Neutrophil (primary cell): ENCODE results near the gene DCC.

ENCODE experiments used
- H3K27ac ChIP-seq: fragments of 200-600 bp; sonication (generic); 2 replicates; pipeline ENCODE4 v1.5.1; 2016; ENCODE audit warnings: mild to moderate bottlenecking, moderate library complexity
- H3K27me3 ChIP-seq: fragments of 200-600 bp; sonication (generic); 2 replicates; pipeline ENCODE4 v1.6.0; 2016; ENCODE audit warnings: mild to moderate bottlenecking
- H3K36me3 ChIP-seq: fragments of 200-600 bp; sonication (generic); 2 replicates; pipeline ENCODE4 v1.5.1; 2017
- H3K4me1 ChIP-seq, 2 experiments: fragments of 200-600 bp in 1 of 2; sonication (generic) in 1 of 2; 1 replicate in 1 of 2; 2 replicates in 1 of 2; pipeline versions ENCODE4 v1.5.1 to v1.6.1; 2013 to 2016; ENCODE audit warnings: low read depth in 1 of 2, low read length in 1 of 2, mild to moderate bottlenecking in 1 of 2, moderate library complexity in 1 of 2; ENCODE audit not compliant: control insufficient read depth in 1 of 2, insufficient read depth in 1 of 2
- H3K4me3 ChIP-seq, 2 experiments: fragments of 200-600 bp in 1 of 2; sonication (generic) in 1 of 2; 1 replicate in 1 of 2; 2 replicates in 1 of 2; pipeline ENCODE4 v1.5.1; 2013 to 2016; ENCODE audit warnings: low read depth in 1 of 2, low read length in 1 of 2, mild to moderate bottlenecking in 1 of 2, moderate library complexity in 1 of 2
- H3K9me3 ChIP-seq: fragments of 200-600 bp; sonication (generic); 2 replicates; pipeline ENCODE4 v1.5.1; 2016
- CTCF ChIP-seq: fragments of 200-600 bp; sonication (generic); IDR thresholded peaks from 2 replicates; pipeline ENCODE4 v1.5.1; 2016; ENCODE audit warnings: antibody characterized with exemption

DCC gene

GRCh38 chr18:53486296-53486695 lies 1146.3 kb downstream of the DCC start:
- H3K36me3 ChIP-seq: no peaks in the 10 kb centered on the region
- no peak overlapping the region for H3K27ac ChIP-seq
- H3K27me3 ChIP-seq: no peaks in the 10 kb centered on the region
- H3K9me3 ChIP-seq: no peaks in the 10 kb centered on the region
- TF ChIP-seq CTCF: no peak
- H3K4me3 ChIP-seq: no peak overlapping the region
- H3K4me1 ChIP-seq: no peaks in the 10 kb centered on the region

GRCh38 chr18:53489266-53489665 lies 1149.3 kb downstream of the DCC start:
- H3K4me1 ChIP-seq: no peaks in the 10 kb centered on the region
- TF ChIP-seq CTCF: no peak
- H3K4me3 ChIP-seq: no peak overlapping the region
- H3K36me3 ChIP-seq: no peaks in the 10 kb centered on the region
- H3K27me3 ChIP-seq: no peaks in the 10 kb centered on the region
- no peak overlapping the region for H3K27ac ChIP-seq
- no peaks in the 10 kb centered on the region for H3K9me3 ChIP-seq

GRCh38 chr18:53490019-53490418 lies 1150.0 kb downstream of the DCC start:
- Histone ChIP-seq H3K4me3 (no peak overlapping the region), H3K9me3 (no peaks in the 10 kb centered on the region), H3K27ac (no peak overlapping the region), H3K36me3 (no peaks in the 10 kb centered on the region), H3K27me3 (no peaks in the 10 kb centered on the region), H3K4me1 (no peaks in the 10 kb centered on the region)
- no peak for TF ChIP-seq CTCF

- no peak for TF ChIP-seq CTCF
These were observed 1156.0 kb downstream of the DCC start for GRCh38 chr18:53496028-53496427.

DNA sequence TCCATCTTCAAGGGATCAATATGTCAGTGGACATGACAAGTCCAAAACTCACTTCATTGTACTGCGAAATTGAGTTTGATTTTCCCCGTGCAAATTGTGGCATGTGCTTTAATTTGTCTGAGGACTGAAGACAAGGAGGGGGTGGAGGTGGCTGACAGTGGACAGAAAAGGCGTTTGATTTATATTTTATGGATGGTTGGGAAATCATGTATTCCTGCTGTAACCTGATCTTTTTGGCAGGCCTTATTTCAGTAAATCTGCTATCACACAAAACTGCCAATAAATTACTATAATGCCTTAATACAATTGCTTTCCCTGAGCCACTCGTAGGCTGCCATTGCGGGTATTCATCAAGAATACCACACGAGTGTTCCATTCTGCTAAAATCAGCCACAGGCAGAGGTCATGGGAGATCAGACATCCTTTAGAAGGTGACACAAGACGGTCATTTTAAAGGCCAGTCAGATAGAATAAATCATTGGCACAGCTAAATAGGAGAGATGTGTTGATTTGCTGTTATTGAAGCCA lies 1164.0 kb downstream of the DCC start:
- Histone ChIP-seq H3K4me3 (no peak overlapping the region), H3K36me3 (no peaks in the 10 kb centered on the region), H3K4me1 (no peaks in the 10 kb centered on the region), H3K27me3 (no peaks in the 10 kb centered on the region), H3K9me3 (no peaks in the 10 kb centered on the region), H3K27ac (no peak overlapping the region)
- TF ChIP-seq CTCF: no peak

More at GRCh38 chr18:53496028-53496427, 1156.0 kb downstream of the DCC start:
- H3K4me3 ChIP-seq: no peak overlapping the region
- H3K4me1 ChIP-seq: no peaks in the 10 kb centered on the region
- no peaks in the 10 kb centered on the region for H3K9me3 ChIP-seq
- H3K27ac ChIP-seq: no peak overlapping the region
- H3K27me3 ChIP-seq: no peaks in the 10 kb centered on the region
- no peaks in the 10 kb centered on the region for H3K36me3 ChIP-seq

- Histone ChIP-seq H3K4me1 (no peaks in the 10 kb centered on the region), H3K36me3 (no peaks in the 10 kb centered on the region), H3K4me3 (no peak overlapping the region), H3K27ac (no peak overlapping the region), H3K27me3 (no peaks in the 10 kb centered on the region), H3K9me3 (no peaks in the 10 kb centered on the region)
- TF ChIP-seq CTCF: no peak
These were observed 1168.5 kb downstream of the DCC start for GRCh38 chr18:53508529-53508928.
